ENCODE measurements around the gene STAT3. TPM values are rescaled to one million over a fixed set of nuclear protein-coding genes. Genes with fewer than 3 reads are reported as not detected.

STAT3 gene
- total RNA-seq, 2 donors from 2014 or later: 189 to 505 TPM

- Mint-ChIP-seq H3K36me3 (peaks cover 27 to 53% of the 10 kb centered on the region in 2 donors), H3K9me3 (no peaks in the 10 kb centered on the region), H3K27ac (peak within 1 kb of the TSS; percentile 92 to 98)
- peak; percentile 72 to 89 for DNase-seq (ENCODE audit: low spot score in 2 of 2)
- ATAC-seq: peak; percentile 74 to 77
Measured at GRCh38 chr17:42287977-42288802, 100.1 kb downstream of the STAT3 start, which contains the start of gene STAT5A. Gene STAT5A (plus strand): TSS chr17:42288498. CDS start chr17:42289412, 914 bp downstream.

- Mint-ChIP-seq H3K36me3 (peaks cover 27 to 48% of the 10 kb centered on the region in 2 donors), H3K27ac (peak overlapping the region; percentile 92 to 98), H3K9me3 (no peaks in the 10 kb centered on the region)
- peak; percentile 43 to 52 for ATAC-seq
- DNase-seq (ENCODE audit: low spot score in 2 of 2): peak in 1 of 2 donors; percentile 46
Measured at GRCh38 chr17:42287305-42287976, 100.8 kb downstream of the STAT3 start.

GRCh38 chr17:42286411-42287221 is 101.6 kb downstream of the STAT3 start:
- Mint-ChIP-seq H3K9me3 (no peaks in the 10 kb centered on the region), H3K27ac (peak overlapping the region; percentile 92 to 98), H3K36me3 (peaks cover 27 to 39% of the 10 kb centered on the region in 2 donors)
- ATAC-seq (no peak), DNase-seq (ENCODE audit: low spot score in 2 of 2) (peak in 1 of 2 donors; percentile 55)

- no peak for ATAC-seq
- peaks cover 17 to 30% of the 10 kb centered on the region in 2 donors for H3K36me3 Mint-ChIP-seq
- peak overlapping the region in 1 of 2 donors; percentile 32 for H3K27ac Mint-ChIP-seq
- H3K9me3 Mint-ChIP-seq: no peaks in the 10 kb centered on the region
- DNase-seq (ENCODE audit: low spot score in 2 of 2): peak in 1 of 2 donors; percentile 30
Measured at GRCh38 chr17:42285346-42286050, 102.7 kb downstream of the STAT3 start.

GRCh38 chr17:42284566-42284965 is 103.7 kb downstream of the STAT3 start:
- DNase-seq (ENCODE audit: low spot score in 2 of 2) (peak in 1 of 2 donors; percentile 35), ATAC-seq (no peak)
- Mint-ChIP-seq H3K36me3 (peaks cover 8 to 20% of the 10 kb centered on the region in 2 donors), H3K9me3 (no peaks in the 10 kb centered on the region), H3K27ac (no peak overlapping the region)

- ATAC-seq: no peak
- no peak for DNase-seq (ENCODE audit: low spot score in 2 of 2)
- no peaks in the 10 kb centered on the region for H3K9me3 Mint-ChIP-seq
- H3K27ac Mint-ChIP-seq: no peak overlapping the region
- peaks cover 2 to 15% of the 10 kb centered on the region in 2 donors for H3K36me3 Mint-ChIP-seq
Measured at GRCh38 chr17:42284024-42284369, 104.2 kb downstream of the STAT3 start.

- ATAC-seq (no peak), DNase-seq (ENCODE audit: low spot score in 2 of 2) (peak in 1 of 2 donors; percentile 38)
- Mint-ChIP-seq H3K27ac (peak overlapping the region; percentile 19 to 50), H3K36me3 (peaks cover 0 to 12% of the 10 kb centered on the region in 2 donors), H3K9me3 (no peaks in the 10 kb centered on the region)
Measured at GRCh38 chr17:42283241-42284023, 104.8 kb downstream of the STAT3 start.

GRCh38 chr17:42282478-42283080 is 105.7 kb downstream of the STAT3 start:
- peak in 1 of 2 donors; percentile 34 for DNase-seq (ENCODE audit: low spot score in 2 of 2)
- Mint-ChIP-seq H3K36me3 (peaks cover 0 to 15% of the 10 kb centered on the region in 2 donors), H3K27ac (peak overlapping the region in 1 of 2 donors; percentile 19), H3K9me3 (no peaks in the 10 kb centered on the region)
- ATAC-seq: no peak

- peak in 1 of 2 donors; percentile 48 for DNase-seq (ENCODE audit: low spot score in 2 of 2)
- Mint-ChIP-seq H3K36me3 (peaks cover 0 to 12% of the 10 kb centered on the region in 2 donors), H3K27ac (peak overlapping the region in 1 of 2 donors; percentile 22), H3K9me3 (no peaks in the 10 kb centered on the region)
- no peak for ATAC-seq
Measured at GRCh38 chr17:42281571-42282096, 106.6 kb downstream of the STAT3 start.

GRCh38 chr17:42279776-42280630 is 108.2 kb downstream of the STAT3 start:
- H3K9me3 Mint-ChIP-seq: no peaks in the 10 kb centered on the region
- ATAC-seq (no peak), DNase-seq (ENCODE audit: low spot score in 2 of 2) (no peak)
- H3K36me3 Mint-ChIP-seq: peaks cover 7 to 14% of the 10 kb centered on the region in 2 donors
- peak overlapping the region in 1 of 2 donors; percentile 44 for H3K27ac Mint-ChIP-seq

- DNase-seq (ENCODE audit: low spot score in 2 of 2): no peak
- H3K9me3 Mint-ChIP-seq: no peaks in the 10 kb centered on the region
- ATAC-seq: no peak
- peak overlapping the region; percentile 82 to 98 for H3K27ac Mint-ChIP-seq
- peaks cover 19 to 28% of the 10 kb centered on the region in 2 donors for H3K36me3 Mint-ChIP-seq
Measured at GRCh38 chr17:42277342-42277712, 110.9 kb downstream of the STAT3 start.

GRCh38 chr17:42276609-42277341 is 111.5 kb downstream of the STAT3 start:
- Mint-ChIP-seq H3K27ac (peak overlapping the region; percentile 82 to 98), H3K36me3 (peaks cover 19 to 28% of the 10 kb centered on the region in 2 donors), H3K9me3 (no peaks in the 10 kb centered on the region)
- DNase-seq (ENCODE audit: low spot score in 2 of 2) (peak in 1 of 2 donors; percentile 74), ATAC-seq (peak in 1 of 2 donors; percentile 71)

- peak; percentile 68 to 70 for ATAC-seq
- peaks cover 19 to 28% of the 10 kb centered on the region in 2 donors for H3K36me3 Mint-ChIP-seq
- H3K27ac Mint-ChIP-seq: peak within 1 kb of the TSS; percentile 88 to 98
- no peaks in the 10 kb centered on the region for H3K9me3 Mint-ChIP-seq
- DNase-seq (ENCODE audit: low spot score in 2 of 2): peak; percentile 72 to 75
Measured at GRCh38 chr17:42276359-42276608, 112.0 kb downstream of the STAT3 start, which contains the start of gene STAT5B. Gene STAT5B (minus strand): TSS chr17:42276391. CDS start chr17:42232127, 44,264 bp downstream.
